HG03460 (cell line): ENCODE measurements around the gene FAM53B.

Experiments
- ATAC-seq: cut with Tn5 transposase; IDR thresholded peaks from one replicate; pipeline ENCODE4 v1.9.1; 2021; ENCODE audit not compliant: unreplicated experiment

The FAM53B gene

DNA sequence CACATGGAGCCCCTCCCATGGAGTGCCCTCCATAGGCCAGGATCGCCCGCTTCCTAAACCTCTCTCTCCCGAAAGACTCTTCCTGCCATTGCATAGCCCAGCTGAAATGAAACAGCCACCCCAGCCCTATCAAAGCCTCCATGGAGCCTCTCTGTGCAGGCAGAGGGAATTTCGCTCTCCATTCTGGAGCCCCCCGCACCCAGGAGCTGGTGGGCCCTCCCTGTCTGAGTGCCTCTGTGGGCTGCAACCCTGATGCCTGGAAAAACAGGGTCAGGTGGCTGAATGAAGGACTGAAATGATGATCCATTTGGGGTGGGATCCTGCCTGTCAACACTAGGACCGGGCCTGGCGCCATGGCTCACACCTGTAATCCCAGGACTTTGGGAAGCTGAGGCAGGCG is 106.4 kb downstream of the FAM53B start:
- no peak for ATAC-seq

DNA sequence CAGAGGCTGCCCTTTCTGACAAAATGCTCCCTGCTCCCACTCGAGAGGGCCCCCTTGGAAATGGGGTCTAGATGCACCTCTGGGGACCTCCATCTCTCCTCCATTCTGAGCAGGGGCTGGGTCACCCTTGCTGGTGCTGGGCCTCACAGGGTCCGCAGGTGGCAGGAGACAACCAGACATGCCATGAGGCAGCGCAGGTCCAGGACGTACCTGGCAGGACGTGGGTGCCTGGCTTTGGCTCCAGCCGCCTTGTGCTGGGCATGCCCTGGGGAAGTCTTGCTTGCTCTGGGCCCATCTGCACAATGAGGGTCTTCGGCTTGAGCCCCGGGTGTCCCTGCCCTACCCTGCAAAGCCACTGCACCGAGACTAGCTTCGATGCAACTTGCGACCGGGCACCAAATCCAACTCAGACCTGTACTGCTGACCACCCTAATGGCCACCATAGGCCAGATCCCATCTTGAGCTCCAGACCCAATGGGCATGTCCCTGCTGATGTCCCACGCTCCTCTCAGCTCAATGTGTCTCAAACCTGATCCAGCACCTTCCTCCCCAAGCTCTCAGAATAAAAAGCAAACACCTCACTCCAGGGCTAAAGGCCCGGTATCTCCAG is 107.0 kb downstream of the FAM53B start:
- ATAC-seq: no peak

DNA sequence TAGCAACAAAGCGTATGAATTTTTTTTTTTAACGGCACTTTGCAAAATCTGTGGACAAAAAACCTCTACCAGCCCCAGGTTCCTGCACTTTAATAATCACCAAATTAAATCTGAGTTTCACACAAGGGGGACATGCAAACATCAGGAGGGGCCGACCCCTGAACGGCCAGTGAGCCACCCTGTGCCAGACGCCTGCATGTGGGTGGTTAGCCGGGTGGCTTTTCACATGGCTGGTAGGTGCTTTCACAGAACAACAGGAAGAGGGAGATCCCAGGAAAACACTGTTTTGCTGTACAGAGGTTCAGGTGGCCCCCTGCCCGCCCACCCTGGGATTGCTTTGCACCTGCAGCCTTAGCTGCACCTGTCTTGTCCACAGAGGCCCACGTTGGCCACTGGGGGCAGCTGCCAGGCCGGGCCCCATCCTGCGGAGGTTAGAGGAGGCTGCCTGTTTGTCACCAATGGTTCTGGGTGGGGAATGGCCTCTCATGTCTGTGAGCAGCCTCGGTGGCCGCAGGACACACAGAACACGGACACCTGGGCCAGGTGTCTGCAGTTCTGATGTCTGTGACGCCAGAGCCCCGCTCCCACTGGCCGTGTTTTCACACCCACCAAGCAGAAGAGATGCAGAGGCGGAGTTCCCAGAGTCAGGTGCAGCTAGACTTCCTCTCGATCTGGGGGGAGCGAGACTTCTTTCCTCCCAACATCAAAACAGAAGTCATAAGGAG is 107.7 kb downstream of the FAM53B start:
- ATAC-seq: no peak

DNA sequence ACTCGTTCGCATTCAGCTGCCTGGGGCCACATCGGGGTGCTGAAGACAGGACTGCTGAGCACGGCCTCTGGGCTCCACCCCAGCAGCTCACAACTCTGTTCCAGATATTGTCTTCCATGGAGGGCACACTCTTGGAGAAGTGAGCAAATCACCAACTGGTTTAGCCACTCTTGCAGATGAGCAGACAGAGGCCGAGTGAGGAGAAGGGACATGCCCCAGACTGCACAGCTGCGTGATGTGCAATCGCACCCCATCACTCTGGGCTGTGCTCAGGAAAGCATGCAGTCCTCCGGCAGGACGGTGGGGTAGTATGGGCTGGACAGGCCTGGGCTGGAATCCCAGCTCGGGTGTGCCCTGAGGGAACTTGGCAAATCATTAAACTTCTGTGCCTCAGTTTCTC is 111.6 kb downstream of the FAM53B start:
- ATAC-seq: no peak

DNA sequence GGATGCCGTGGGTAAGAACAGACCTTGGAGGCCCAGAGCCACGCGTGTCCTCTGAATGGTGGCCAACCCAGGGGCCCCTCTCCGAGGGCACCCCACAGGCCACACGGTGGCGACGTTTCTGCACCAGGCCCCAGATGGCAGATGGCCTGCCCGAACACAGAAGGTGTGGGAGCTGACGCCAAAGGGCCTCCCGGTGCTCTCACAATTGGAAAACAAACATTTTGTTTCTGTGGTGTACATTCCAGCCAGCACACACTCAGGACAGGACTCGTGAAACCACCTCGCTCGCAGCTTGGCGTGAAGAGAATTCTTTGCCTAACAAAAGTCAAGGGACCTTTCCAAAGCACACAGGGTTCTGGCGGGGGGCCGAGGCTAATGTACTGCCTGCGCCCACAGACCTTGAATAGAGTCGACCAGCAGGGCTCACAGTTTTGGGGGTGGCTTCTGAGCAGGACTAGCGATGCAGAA is 112.1 kb downstream of the FAM53B start:
- no peak for ATAC-seq

DNA sequence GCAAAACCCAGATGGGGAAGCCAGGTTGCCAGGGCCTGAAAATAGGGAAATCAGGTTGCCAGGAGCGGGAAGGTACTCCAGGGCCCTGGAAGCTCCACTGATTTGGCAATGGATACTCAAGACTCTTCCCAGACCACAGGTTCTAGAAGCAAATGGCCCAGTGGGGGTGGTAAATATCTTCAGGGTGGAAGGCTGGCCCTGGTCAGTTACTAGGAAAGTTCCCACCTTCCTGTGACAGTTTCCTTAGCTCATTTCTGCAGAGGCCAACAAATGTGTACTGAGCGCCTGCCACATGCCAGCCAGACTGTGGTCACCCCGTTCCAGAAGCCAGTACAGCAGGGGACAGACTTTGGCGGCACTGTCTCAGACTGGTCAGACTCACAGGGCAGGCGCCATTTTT is 113.6 kb downstream of the FAM53B start:
- ATAC-seq: no peak

DNA sequence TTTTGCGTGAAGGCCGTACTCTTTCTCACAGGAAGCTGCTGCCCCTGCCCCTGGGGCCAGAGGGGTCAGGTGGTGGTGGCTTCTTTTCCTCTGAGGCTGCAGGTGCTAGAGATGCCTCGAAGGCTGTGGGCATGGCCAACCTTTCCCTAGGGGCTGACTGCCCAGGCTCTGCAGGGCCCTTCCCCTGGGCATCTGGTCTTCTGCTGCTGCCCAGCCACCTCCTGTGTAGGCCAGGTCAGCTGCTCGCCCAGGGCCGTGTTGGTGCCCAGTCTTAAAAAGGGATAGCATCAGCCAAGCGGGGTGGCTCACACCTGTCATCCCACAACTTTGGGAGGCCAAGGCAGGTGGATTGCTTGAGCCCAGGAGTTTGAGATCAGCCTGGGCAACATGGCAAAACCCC is 114.3 kb downstream of the FAM53B start:
- ATAC-seq: no peak

DNA sequence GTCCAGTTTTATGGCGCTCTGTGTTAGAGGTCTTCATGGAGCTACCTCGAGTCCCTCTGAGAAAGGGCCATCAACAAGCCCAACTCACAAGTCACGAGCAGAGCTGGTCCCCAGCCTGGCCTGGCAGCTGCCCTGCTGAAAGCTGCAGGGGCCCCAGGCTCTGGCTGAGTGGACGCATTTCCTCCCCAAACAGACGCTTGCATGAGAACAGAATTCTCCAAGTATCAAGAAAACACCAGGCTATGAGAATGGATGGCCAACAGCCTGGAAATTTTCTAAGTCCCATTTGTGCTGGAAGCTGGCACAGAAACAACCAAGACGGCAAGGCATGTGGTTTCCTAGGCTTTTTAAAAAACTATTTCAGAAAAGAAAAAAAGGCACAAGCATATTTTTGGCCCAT is 114.8 kb downstream of the FAM53B start:
- no peak for ATAC-seq

DNA sequence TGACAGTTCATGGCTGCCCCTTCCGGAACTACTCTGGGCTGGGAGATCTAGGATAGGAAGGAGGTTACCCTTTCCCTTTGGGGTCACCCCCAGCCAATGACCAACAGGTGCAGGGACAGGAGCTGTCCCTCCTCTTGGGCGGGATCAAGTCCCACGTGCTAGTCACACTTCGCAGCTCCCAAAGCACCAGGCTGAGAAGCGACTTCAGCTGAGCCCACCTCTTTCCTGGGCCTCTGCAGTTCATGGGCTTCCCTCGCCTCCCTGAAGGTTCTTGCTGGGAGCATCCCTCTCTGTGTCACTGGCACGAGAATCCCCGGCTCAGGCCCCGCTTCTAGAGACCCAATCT is 115.5 kb downstream of the FAM53B start:
- ATAC-seq: no peak

DNA sequence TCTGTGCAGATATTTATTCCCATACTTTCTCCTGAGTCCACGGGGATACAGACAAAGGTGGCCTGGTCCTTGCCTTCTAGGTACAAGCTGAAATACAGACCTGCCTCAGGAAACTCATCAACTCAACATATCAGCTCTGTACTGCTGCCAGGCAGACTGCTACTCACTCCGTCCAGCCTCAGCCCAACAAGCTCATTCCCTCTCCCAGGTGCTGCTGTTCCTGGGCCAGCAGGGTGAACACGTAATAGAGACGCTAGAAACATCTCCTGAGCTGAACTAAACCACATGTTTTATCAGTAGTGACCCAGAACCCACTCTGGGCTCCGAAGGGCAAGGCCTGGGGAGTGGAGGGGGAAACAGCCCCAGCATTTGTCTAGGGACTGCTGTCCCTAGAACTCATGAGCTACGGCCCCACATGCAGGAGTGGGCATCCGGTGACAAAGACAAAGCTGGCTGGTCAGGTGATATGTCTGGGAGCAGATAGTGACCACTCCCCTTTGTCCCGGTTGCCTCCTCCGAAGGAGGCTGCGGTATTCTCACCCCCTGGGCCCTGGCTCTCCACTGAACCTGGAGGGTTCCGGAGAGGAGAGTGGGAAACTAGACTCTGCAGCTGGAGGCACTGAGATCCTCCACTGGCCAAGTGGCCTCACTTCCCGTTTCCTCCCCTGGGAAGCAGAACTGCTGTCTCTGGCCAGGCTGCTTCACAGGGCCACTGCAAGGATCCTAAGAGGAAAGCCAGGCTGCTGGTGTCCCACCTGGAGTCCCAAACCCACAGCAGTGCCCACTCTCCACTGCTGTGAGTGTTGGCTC is 116.1 kb downstream of the FAM53B start:
- ATAC-seq: no peak

DNA sequence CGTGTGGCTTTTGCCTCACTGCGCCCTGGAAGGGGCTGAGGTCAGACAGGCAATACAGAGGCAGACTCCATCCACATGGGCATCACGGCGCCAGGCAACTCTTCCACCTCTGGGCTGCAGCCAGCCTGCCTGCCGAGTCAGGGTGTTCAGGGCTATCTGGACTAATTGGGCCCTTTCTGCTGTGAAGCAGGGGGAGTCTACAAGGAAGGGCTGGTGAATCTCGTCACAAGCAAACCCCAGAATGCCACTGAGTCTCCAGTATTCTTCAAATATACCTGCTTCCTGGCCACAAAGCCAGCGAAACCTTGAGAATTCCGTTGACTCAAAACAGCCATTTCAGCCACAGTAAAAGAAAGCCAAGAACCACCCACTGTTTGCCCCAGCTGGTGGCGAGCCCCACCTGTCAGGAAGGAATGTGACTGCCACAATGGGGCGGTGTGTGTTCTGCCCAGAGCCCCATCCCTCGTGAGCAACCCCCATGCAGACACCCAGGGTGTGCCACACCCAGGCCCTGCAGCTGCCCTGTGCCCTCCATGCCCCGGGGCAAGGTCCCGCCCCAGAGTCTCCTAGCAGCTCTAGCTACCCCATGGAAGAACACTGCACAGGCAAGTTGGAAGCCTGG is 117.3 kb downstream of the FAM53B start:
- peak; percentile 74 for ATAC-seq

DNA sequence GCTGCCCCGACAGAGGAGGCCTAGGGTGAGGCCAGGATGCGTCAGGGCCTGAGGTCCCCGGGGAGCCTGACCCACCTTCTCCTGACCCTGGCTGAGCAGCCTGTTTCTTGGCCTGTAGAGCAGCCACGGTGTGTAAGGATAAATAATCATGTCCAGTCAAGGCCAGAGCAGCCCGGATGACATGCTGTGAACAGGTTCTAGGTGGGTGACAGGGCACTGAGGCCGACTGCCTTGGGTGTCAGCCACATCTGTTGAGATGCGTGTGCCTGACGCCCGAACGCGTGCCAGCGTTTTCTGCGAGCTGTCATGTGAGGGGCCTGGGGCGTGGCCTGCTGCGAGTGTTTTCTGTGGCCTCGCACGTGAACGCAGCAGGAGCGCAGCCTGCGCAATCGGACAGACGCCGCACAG is 118.3 kb downstream of the FAM53B start:
- no peak for ATAC-seq

DNA sequence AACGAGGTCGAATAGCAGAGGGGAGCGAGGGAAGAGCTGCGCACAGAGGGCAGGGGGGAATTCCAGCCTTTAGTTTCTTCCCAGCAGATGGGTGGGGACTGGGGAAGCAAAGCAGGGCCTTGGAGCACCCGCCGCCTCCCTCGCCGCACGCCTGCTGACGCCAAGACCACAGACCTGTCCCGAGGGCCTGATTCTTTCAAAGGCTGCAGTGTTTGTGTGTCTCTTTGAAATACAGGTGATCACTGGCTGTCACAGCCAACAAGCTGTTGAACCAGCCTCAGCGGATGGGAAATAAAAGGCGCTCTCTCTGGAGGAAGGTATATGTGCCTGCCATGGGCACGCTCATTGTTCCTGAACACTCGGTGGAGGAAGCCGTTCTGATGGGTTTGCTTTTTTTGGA is 119.3 kb downstream of the FAM53B start:
- no peak for ATAC-seq

DNA sequence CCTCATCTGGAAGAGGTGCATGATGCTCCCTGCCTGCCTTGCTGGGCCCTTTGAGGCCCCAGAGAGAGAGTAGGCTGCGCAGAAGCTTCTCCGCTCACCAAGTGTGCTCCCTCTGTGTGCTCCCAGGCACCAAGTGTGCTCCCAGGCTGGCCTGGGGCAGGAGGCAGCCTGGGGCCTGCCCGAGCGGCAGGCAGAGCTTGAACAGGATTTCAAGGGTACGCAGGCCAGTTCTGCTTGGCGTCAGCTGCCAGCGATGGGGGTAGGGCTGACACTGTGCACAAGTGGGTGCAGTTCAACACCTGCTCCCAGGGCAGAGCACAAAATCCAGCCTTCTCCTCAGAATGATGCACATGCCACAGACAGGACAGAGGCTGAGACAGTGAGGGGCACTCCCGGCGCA is 119.7 kb downstream of the FAM53B start:
- ATAC-seq: no peak

DNA sequence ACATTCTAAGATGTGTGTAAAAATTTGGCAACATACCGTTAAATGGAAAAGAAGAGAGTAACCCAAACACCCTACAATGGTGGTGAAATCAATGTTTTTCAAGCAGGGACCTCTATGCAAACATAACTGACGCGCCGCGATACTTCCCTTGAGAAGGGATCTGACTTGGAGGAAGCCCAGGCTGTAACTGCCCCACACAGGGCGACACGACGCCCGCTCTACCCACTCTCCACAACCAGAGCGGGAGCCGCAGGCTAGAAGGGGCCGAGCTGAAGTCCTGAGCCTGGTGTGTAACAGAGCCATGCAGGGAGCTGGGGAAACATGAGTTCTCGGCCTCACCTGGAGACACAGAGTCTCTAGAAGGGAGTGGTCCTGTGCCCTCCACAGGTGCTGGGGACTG is 120.2 kb downstream of the FAM53B start:
- no peak for ATAC-seq

DNA sequence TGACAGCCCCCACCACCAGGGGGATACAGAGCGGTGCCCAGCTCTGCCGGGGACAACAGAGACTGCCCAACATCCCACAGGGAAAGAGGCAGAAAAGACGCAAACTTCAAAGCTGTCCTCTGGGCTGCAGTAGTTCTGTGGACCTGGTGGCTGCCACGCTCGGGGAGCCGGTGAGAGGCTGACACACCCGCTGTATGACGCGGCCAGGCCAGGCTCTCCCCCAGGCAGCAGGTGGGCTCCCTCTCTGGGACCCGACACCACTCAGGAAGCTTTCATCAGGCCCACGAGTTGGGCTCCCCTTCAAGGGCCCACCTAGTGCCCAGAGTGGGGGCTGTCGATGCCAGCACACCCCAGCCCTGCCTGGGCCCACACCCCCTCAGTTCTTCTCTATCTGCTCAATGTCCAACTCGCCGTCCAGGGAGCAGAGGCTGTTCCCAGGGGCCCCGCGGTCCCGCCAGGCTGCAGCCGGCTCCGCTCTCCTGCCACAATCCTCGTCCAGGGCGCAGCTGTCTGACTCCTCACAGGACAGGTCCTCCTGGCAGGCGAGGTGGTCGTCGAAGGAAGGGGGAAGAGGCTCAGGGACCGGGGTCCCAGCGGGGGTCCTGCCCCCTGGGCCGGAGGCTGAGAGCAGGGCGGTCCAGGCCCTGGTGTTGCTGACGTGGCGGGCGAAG is 121.2 kb downstream of the FAM53B start:
- ATAC-seq: no peak

DNA sequence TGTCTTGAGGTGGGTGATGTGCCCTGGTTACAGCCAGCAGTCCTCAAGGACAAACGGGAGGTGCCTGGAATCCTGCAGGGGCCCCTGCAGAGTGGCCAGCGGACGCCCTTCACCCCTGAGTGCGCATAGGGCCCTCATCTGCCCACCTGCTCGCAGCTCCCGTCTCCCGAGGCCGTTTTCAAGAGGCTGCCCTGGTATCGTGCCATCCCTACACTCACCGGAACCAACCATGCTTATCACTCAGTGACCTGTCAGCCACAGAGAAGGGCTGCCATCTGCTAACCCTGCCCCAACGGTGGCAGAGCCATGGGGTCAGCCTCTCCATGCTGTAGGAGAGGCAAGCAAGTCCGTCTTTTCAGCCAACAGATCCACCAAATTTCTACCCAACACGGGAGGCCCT is 122.0 kb downstream of the FAM53B start:
- no peak for ATAC-seq

DNA sequence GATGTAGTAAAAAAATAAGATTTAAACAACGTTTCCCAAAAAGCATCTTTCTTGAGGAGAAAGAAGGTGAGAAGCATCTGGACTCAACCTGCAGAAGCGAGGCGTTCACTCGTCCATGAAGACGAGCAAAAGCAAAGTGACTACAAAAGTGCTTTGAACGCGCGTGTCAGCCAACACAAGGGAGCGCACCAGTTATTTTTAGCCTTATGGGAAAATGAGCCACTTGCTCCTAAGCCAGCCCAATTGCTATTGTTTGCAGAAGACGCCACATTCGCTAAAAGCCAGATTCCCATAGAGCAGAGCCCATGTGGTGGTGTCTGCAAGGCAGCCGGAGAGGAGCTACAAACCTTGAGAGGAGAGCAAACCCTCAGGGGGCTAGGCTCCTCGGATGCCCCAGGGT is 122.5 kb downstream of the FAM53B start:
- ATAC-seq: no peak

DNA sequence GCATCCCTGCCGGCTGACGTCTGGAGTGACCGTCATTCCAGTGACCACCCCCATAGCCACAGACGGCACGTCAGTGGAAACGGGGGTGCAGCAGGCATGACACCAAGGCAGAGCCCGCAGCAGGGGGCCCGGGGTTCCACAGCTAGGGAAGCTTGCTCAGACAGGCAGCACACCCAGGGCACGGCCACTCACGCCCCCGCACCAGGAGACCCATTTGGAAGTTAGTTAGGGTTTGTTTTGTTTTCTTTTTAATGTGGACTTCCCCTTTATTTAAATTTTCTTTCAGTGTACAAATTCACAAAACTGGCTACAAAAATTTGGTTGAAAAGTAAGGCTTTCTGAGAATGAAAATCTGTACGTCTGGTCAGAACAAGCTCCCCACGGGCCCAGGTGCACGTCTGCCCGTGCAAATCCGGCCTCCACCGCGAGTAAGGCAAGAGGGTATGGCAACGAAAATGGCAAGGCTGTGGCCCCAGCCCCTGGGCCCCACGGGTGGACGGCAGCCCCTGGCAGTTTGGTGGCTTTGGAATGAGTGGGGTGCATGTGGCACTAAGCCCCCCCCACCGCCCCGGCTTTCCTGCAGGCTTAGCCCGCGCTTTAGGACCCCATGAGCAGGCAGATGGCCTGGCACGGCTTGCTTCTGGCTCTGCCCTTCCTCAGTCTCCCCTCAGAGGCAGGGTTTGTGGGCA is 124.2 kb downstream of the FAM53B start:
- ATAC-seq: peak; percentile 40

DNA sequence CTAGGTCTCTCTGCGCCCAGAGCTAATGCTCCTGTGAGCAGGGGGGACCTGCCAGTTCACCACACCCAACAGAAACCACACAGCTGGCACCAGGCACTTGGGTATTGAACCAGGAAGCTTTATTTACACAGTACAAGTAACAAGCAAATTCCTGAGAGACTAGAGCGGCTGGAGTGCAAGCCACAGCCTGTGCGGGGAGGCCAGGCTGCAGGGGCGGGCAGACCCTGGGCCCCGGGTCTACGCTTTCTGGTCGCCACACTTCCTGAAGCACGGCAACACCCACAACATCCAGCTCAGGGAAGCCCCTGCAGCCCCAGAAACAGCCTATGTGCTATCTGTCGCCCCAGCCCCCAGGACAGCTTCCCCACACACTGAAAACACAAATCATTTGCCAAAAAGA is 125.0 kb downstream of the FAM53B start:
- ATAC-seq: no peak
